Large intestine (tissue), 3 donors: ENCODE measurements around the gene MTLN. TPM values are rescaled to one million over a fixed set of nuclear protein-coding genes. Genes with fewer than 3 reads are reported as not detected.
"Not testable (repeated sequence)": the region's sequence is repeated elsewhere in the genome, so short reads cannot be mapped to it uniquely, and the experiment has no call there.

Experiments
- DNase-seq, 2 donors: peaks; one replicate each; pipeline versions ENCODE4 v3.0.0 to v3.0.0-alpha.2; 2013
- H3K27ac ChIP-seq: one replicate; pipeline ENCODE4 v1.5.1; 2013; ENCODE audit warnings: low read length
- H3K27me3 ChIP-seq: 2 replicates; pipeline ENCODE4 v1.6.1; 2013; ENCODE audit warnings: low read length; ENCODE audit not compliant: control insufficient read depth, insufficient read depth
- H3K36me3 ChIP-seq: 2 replicates; pipeline ENCODE4 v1.6.1; 2013; ENCODE audit warnings: low read length; ENCODE audit not compliant: control insufficient read depth, insufficient read depth
- H3K4me1 ChIP-seq: one replicate; pipeline ENCODE4 v1.6.1; 2013; ENCODE audit warnings: low read length; ENCODE audit not compliant: control insufficient read depth, insufficient read depth
- H3K4me3 ChIP-seq: one replicate; pipeline ENCODE4 v1.5.1; 2013; ENCODE audit warnings: low read length
- H3K9me3 ChIP-seq: one replicate; pipeline ENCODE4 v1.6.1; 2013; ENCODE audit warnings: mild to moderate bottlenecking, low read depth, low read length, moderate library complexity; ENCODE audit not compliant: control insufficient read depth
- WGBS: methylation state at CpG from one replicate; pipeline ENCODE4 v1.1.5; 2013; ENCODE audit warnings: low lambda C conversion rate; ENCODE audit not compliant: insufficient coverage; 5-methylcytosine and 5-hydroxymethylcytosine counted together
- polyA plus RNA-seq: library from polyadenylated mRNA; unstranded; fragments of 120-200 nt; gene quantifications from one replicate; pipeline ENCODE4 v1.2.1, GENCODE V29; 2013

Gene MTLN
- polyA plus RNA-seq, 1 donor = 47.5 TPM

GRCh38 chr2:110204408-110205385, 7.7 kb downstream of the MTLN start, which contains the start of gene NPHP1:
TSS of gene NPHP1 (minus strand) at chr2:110205013. CDS start at chr2:110204968, 45 bp downstream.
- no peak within 1 kb of the TSS for H3K27ac ChIP-seq
- WGBS = 8% methylated on average over 6 of the region's 43 CpGs
- DNase-seq = peak; percentile 77 to 84
- no peaks in the 10 kb centered on the region for H3K27me3 ChIP-seq
- peak within 1 kb of the TSS; percentile 71 for H3K4me3 ChIP-seq
- H3K36me3 ChIP-seq = peaks cover 4% of the 10 kb centered on the region
- H3K4me1 ChIP-seq = peaks cover 8% of the 10 kb centered on the region
- H3K9me3 ChIP-seq = no peaks in the 10 kb centered on the region

- 50% methylated on average over 2 of the region's 3 CpGs for WGBS
- Histone ChIP-seq H3K4me3 (no peak overlapping the region), H3K9me3 (no peaks in the 10 kb centered on the region), H3K27ac (peak overlapping the region; percentile 66), H3K36me3 (no peaks in the 10 kb centered on the region), H3K4me1 (peaks cover 18% of the 10 kb centered on the region), H3K27me3 (no peaks in the 10 kb centered on the region)
- peak; percentile 26 to 64 for DNase-seq
Measured at GRCh38 chr2:110198016-110198415, 14.3 kb downstream of the MTLN start.

- Histone ChIP-seq H3K4me3 (no peak overlapping the region), H3K4me1 (peaks cover 18% of the 10 kb centered on the region), H3K27me3 (no peaks in the 10 kb centered on the region), H3K27ac (peak overlapping the region; percentile 66), H3K9me3 (no peaks in the 10 kb centered on the region), H3K36me3 (no peaks in the 10 kb centered on the region)
- peak; percentile 15 to 51 for DNase-seq
- 100% methylated on average over 2 of the region's 4 CpGs for WGBS
Measured at GRCh38 chr2:110197452-110197851, 14.9 kb downstream of the MTLN start.

- not testable (repeated sequence) for H3K27me3 ChIP-seq, H3K36me3 ChIP-seq, H3K4me1 ChIP-seq, DNase-seq, H3K27ac ChIP-seq, H3K4me3 ChIP-seq, H3K9me3 ChIP-seq
- no CpG with 5 or more reads among the region's 23 CpGs for whole genome bisulfite sequencing
Measured at GRCh38 chr2:110190169-110190568, 22.2 kb downstream of the MTLN start.

GRCh38 chr2:110182449-110182848, 29.9 kb downstream of the MTLN start:
- Histone ChIP-seq H3K36me3 (no peaks in the 10 kb centered on the region), H3K27me3 (no peaks in the 10 kb centered on the region), H3K4me1 (no peaks in the 10 kb centered on the region), H3K4me3 (no peak overlapping the region), H3K9me3 (peaks cover 7% of the 10 kb centered on the region), H3K27ac (no peak overlapping the region)
- no CpG with 5 or more reads among the region's 2 CpGs for WGBS
- no peak for DNase-seq

GRCh38 chr2:110180036-110180435, 32.3 kb downstream of the MTLN start:
- no peaks in the 10 kb centered on the region for H3K4me1 ChIP-seq
- H3K9me3 ChIP-seq = peaks cover 7% of the 10 kb centered on the region
- H3K27me3 ChIP-seq = no peaks in the 10 kb centered on the region
- no peak for DNase-seq
- H3K36me3 ChIP-seq = no peaks in the 10 kb centered on the region
- no peak overlapping the region for H3K27ac ChIP-seq
- no peak overlapping the region for H3K4me3 ChIP-seq

- Histone ChIP-seq H3K27me3 (no peaks in the 10 kb centered on the region), H3K9me3 (no peaks in the 10 kb centered on the region), H3K4me3 (no peak overlapping the region), H3K27ac (no peak overlapping the region), H3K4me1 (no peaks in the 10 kb centered on the region), H3K36me3 (no peaks in the 10 kb centered on the region)
- no CpG with 5 or more reads among the region's 1 CpG for WGBS
- peak; percentile 7 to 63 for DNase-seq
Measured at GRCh38 chr2:110173523-110173922, 38.8 kb downstream of the MTLN start.

GRCh38 chr2:110172506-110172905, 39.8 kb downstream of the MTLN start:
- H3K27me3 ChIP-seq = no peaks in the 10 kb centered on the region
- H3K4me1 ChIP-seq = no peaks in the 10 kb centered on the region
- H3K36me3 ChIP-seq = no peaks in the 10 kb centered on the region
- no peak overlapping the region for H3K4me3 ChIP-seq
- H3K27ac ChIP-seq = no peak overlapping the region
- H3K9me3 ChIP-seq = no peaks in the 10 kb centered on the region
- no peak for DNase-seq
- WGBS = no CpG with 5 or more reads among the region's 6 CpGs

- H3K4me3 ChIP-seq = no peak overlapping the region
- H3K27me3 ChIP-seq = no peaks in the 10 kb centered on the region
- no peaks in the 10 kb centered on the region for H3K36me3 ChIP-seq
- H3K27ac ChIP-seq = no peak overlapping the region
- WGBS = 100% methylated on average over 2 of the region's 3 CpGs
- H3K4me1 ChIP-seq = no peaks in the 10 kb centered on the region
- no peaks in the 10 kb centered on the region for H3K9me3 ChIP-seq
- DNase-seq = no peak
Measured at GRCh38 chr2:110170102-110170501, 42.2 kb downstream of the MTLN start.

- H3K27ac ChIP-seq = no peak overlapping the region
- no peak overlapping the region for H3K4me3 ChIP-seq
- no peak for DNase-seq
- no CpG with 5 or more reads among the region's 5 CpGs for WGBS
- peaks cover 2% of the 10 kb centered on the region for H3K36me3 ChIP-seq
- H3K4me1 ChIP-seq = no peaks in the 10 kb centered on the region
- no peaks in the 10 kb centered on the region for H3K9me3 ChIP-seq
- no peaks in the 10 kb centered on the region for H3K27me3 ChIP-seq
Measured at GRCh38 chr2:110167326-110168000, 44.9 kb downstream of the MTLN start.
